HUES6 (cell line): ENCODE measurements around the gene PLEK2.

ENCODE experiments used
- H3K27ac ChIP-seq: 2 replicates; pipeline ENCODE4 v1.7.0; 2013; ENCODE audit warnings: low read depth, mild to moderate bottlenecking, low read length, inconsistent platforms
- H3K27me3 ChIP-seq: 2 replicates; pipeline ENCODE4 v1.6.1; 2013; ENCODE audit warnings: low read length; ENCODE audit not compliant: control insufficient read depth, insufficient read depth
- H3K36me3 ChIP-seq: 2 replicates; pipeline ENCODE4 v1.6.1; 2013; ENCODE audit warnings: low read length; ENCODE audit not compliant: control insufficient read depth, insufficient read depth
- H3K4me1 ChIP-seq: 2 replicates; pipeline ENCODE4 v1.6.1; 2013; ENCODE audit warnings: low read length; ENCODE audit not compliant: control insufficient read depth, insufficient read depth
- H3K4me3 ChIP-seq: 2 replicates; pipeline ENCODE4 v1.5.1; 2013; ENCODE audit warnings: low read depth, low read length
- H3K9ac ChIP-seq: one replicate; pipeline ENCODE4 v1.6.1; 2013; ENCODE audit warnings: mild to moderate bottlenecking, low read length
- H3K9me3 ChIP-seq: 2 replicates; pipeline ENCODE4 v1.6.1; 2013; ENCODE audit warnings: low read depth, low read length; ENCODE audit not compliant: control insufficient read depth, insufficient read depth

PLEK2 gene

DNA sequence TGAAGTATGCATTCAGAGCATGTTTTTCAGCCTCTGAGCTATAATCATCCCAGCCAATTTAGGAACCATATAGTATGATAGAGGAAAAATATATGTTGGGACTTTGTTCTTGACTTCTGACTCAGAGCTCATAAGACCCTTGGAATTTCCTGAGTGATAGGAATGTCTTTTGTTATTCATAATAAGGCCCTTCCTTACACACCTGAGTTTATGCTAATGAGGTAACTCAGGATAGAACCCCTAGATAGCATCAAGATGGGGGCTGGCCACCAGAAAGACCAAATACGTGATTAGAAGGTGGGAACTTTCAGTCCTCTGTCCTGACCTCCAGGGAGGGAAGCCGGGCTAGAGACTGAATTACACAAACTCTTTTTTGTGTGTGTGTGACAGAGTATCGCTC lies 32.4 kb upstream of the PLEK2 start:
- no peaks in the 10 kb centered on the region for H3K27me3 ChIP-seq

DNA sequence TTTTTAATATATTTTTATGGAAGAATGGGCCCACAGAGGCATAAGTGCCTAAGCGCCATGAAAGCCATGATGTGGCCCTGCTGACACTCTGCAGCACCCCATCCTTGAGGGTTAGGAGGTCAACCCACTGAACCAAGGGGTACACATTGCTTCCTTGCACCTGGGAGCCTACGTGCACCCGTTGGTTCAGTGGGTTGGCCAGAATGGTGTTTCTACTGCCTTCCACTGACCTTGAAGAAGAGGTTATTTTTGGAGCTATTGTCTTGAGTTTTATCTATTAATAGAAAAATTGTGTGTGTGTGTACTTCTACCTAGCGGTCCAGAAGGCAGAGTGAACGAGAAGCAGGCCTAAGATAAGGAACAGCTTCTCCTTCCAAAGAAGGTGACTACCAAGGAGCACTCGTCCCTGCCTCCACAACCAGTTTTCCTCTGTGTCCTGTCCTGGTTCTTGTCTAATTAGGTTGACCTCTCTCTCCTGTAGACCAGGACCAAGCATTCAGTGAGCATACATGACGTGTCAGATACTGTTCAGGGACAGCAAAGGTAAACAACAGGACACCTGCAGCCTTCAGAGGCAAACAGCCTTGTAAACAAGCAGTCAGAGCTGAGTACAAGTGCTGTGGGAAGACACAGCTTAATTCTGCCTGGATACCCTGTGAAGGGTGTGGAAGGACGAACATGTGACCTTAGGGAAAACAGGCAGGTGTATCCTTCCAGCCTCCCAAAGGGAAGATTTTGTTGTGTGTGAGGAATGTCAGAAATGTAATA lies 30.4 kb upstream of the PLEK2 start:
- peaks cover 34% of the 10 kb centered on the region for H3K4me1 ChIP-seq
- H3K27ac ChIP-seq = no peak overlapping the region
- no peak overlapping the region for H3K4me3 ChIP-seq
- H3K36me3 ChIP-seq = no peaks in the 10 kb centered on the region
- H3K9me3 ChIP-seq = no peaks in the 10 kb centered on the region
- H3K27me3 ChIP-seq = no peaks in the 10 kb centered on the region
- no peak overlapping the region for H3K9ac ChIP-seq

More for the DNA sequence above, 32.4 kb upstream of the PLEK2 start:
- Histone ChIP-seq H3K9me3 (peaks cover 7% of the 10 kb centered on the region), H3K4me3 (no peak overlapping the region), H3K9ac (peak overlapping the region; percentile 20), H3K4me1 (peaks cover 38% of the 10 kb centered on the region), H3K27ac (peak overlapping the region; percentile 73), H3K36me3 (no peaks in the 10 kb centered on the region)

DNA sequence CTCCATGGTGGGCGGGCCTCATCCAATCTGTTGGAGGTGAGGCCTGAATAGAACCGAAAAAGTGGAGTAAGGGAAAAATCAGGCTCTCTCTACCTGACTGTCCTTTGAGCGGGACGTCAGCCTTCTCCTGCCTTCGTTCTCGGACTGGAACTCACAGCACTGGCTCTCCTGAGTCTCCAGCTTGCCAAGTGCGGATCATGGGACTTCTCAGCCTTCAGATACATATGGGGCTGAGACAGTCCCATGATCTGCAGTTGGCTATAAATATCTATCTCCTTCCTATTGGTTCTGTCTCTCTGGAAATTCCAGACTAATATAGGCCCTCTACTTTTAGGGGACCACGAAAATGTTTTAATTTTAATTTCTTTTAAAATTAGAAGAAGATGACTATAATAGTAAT lies 29.7 kb upstream of the PLEK2 start:
- no peak overlapping the region for H3K4me3 ChIP-seq
- H3K9me3 ChIP-seq = no peaks in the 10 kb centered on the region
- H3K9ac ChIP-seq = no peak overlapping the region
- H3K36me3 ChIP-seq = no peaks in the 10 kb centered on the region
- no peaks in the 10 kb centered on the region for H3K27me3 ChIP-seq
- H3K27ac ChIP-seq = no peak overlapping the region
- peaks cover 34% of the 10 kb centered on the region for H3K4me1 ChIP-seq

DNA sequence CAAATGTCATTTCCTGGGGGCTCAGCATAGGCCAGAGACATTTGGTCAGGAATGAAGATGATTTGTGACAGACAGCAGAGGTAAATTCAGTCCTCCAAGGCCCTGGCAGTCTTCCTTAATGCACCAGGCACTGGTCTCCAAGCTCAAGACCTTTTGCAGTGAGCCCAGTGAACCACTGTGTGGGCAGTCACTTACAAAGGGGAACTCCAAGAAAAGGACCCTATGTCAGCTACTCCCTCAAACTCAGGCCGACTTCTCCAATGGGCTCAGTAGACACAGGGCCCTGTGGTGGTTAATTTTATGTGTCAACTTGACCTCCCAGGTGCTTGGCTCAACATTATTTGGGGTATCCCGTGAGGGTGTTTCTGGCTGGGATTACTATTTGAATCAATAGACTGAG lies 29.3 kb upstream of the PLEK2 start:
- Histone ChIP-seq H3K4me1 (peaks cover 29% of the 10 kb centered on the region), H3K36me3 (no peaks in the 10 kb centered on the region), H3K4me3 (no peak overlapping the region), H3K9me3 (no peaks in the 10 kb centered on the region), H3K9ac (no peak overlapping the region), H3K27ac (no peak overlapping the region), H3K27me3 (no peaks in the 10 kb centered on the region)

DNA sequence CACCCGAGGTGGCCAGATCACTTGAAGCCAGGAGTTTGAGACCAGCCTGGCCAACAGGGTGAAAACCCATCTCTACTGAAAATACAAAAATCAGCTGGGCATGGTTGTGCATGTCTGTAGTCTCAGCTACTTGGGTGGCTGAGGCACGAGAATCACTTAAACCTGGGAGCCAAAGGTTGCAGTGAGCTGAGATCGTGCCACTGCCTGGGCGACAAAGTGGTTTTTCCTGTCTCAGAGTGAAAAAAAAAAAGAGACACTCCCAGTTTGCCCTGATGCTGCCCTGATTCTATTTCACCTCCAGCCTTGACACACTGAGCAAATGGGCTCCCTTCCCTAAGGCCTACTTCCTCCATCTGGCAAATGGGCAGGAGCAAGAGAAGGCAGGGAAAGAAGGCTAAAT lies 28.5 kb upstream of the PLEK2 start:
- no peaks in the 10 kb centered on the region for H3K36me3 ChIP-seq
- H3K27ac ChIP-seq = no peak overlapping the region
- H3K4me3 ChIP-seq = no peak overlapping the region

DNA sequence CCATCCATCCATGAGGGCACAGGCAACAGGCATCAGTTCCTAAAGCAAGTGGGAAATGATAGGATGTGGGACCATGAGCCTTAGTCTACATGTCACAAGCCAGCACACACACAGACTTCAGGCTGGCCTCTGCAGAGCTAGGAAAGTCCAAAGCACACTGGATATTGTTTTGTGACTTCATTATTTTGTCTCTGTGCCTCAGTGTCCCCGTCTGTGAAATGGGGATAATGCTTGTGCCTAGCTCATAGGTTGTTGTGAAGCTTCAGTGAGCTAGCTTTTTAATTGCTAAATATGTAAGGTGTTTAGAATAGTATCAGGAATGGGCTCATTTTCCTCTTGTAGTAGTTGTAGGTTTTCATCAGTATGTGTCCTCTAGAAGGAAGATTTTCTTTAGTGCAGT lies 27.0 kb upstream of the PLEK2 start:
- no peak overlapping the region for H3K9ac ChIP-seq
- no peaks in the 10 kb centered on the region for H3K9me3 ChIP-seq
- H3K4me3 ChIP-seq = no peak overlapping the region
- H3K27ac ChIP-seq = no peak overlapping the region
- H3K36me3 ChIP-seq = no peaks in the 10 kb centered on the region
- no peaks in the 10 kb centered on the region for H3K27me3 ChIP-seq
- peaks cover 12% of the 10 kb centered on the region for H3K4me1 ChIP-seq

More for the DNA sequence above, 28.5 kb upstream of the PLEK2 start:
- Histone ChIP-seq H3K9ac (no peak overlapping the region), H3K4me1 (peaks cover 25% of the 10 kb centered on the region), H3K9me3 (no peaks in the 10 kb centered on the region), H3K27me3 (no peaks in the 10 kb centered on the region)

DNA sequence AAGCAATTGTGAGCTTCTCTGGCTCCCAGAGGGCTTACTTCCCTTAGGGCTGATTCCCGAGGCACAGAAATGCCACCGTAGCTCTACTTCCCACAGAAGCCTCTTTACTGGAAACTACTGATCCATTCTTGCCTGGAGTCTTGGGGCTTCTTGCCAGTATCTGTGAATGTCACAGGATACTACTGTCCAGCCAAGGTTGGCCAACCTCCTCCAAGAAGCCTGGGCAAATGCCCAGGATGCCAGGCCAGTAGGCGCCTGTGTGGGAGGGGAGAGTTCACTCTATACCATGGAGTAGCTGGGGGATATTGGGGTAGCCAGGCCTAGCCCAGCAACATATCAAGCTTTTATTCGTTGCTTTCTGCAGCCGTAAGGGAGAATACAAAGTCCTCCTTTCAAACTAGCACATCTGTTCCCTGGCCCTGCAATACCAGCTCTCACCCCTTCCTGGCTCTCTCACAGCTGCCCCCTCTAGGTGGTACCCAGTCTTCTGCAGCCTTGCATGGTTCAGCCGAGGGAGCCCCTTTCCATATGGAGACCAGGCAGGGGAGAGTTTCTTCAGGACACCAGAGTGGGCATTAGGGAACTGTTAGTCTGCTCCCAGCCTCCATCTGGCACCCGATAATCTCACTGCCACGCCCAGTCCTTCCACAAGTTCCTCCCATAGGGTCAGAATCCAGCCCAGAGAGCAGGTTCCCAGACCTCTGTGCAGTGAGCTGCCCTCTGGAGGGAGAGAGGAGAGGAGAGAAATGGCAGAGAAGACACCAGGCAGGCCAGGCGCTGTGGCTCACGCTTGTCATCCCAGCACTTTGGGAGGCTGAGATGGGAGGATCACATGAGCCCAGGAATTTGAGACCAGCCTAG lies 24.3 kb upstream of the PLEK2 start:
- no peaks in the 10 kb centered on the region for H3K27me3 ChIP-seq
- no peaks in the 10 kb centered on the region for H3K9me3 ChIP-seq
- H3K36me3 ChIP-seq = no peaks in the 10 kb centered on the region
- no peak overlapping the region for H3K27ac ChIP-seq
- H3K4me3 ChIP-seq = no peak overlapping the region
- H3K9ac ChIP-seq = no peak overlapping the region
- peaks cover 11% of the 10 kb centered on the region; the same call in 1 of the 2 replicates for H3K4me1 ChIP-seq

DNA sequence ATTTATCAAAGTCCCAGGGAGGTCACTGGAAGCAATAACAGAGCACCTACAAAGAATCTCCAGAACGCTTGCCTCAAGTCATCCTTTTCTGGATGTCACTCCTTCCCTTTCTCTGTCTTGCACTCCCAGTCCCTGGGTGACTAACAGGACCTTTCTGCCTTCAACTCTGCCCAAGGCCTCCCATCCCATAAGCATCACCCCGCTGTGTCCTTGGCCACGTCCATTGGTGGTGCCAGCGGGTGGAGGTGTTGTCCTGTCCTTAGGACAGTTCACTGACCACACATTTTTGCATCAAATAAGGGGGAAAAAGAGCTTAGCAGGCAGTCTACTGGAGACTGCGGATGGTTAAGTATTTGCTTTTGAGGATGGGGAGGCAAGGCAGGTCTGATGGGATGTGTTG lies 23.6 kb upstream of the PLEK2 start:
- H3K4me1 ChIP-seq = peaks cover 9% of the 10 kb centered on the region; the same call in 1 of the 2 replicates
- no peak overlapping the region for H3K27ac ChIP-seq
- no peaks in the 10 kb centered on the region for H3K27me3 ChIP-seq
- H3K36me3 ChIP-seq = no peaks in the 10 kb centered on the region
- H3K4me3 ChIP-seq = no peak overlapping the region
- no peak overlapping the region for H3K9ac ChIP-seq
- H3K9me3 ChIP-seq = no peaks in the 10 kb centered on the region

DNA sequence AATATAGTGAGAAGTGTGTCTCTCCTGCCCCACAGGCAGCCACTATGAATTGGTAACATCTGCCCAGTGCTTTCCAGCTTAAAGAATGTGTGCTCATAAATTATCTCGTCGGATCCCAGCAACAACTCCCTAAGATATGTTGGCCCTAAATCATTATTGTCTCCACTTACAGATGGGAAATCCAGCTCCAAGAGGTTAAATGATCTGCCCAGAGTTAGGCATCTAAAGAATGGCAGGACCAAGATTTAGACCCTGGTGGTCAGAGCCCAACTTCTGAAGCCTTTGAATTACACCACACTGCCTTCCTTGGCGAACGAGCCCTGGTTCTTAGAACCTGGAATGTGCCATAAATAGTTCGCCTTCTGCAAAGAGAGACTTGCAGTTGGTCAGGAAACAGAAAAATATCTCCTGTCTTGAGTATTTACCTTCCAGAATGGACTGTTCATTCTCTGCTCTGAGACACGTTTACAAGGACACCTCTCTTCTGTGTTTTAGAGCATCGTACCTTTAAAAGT lies 20.1 kb upstream of the PLEK2 start:
- no peaks in the 10 kb centered on the region for H3K9me3 ChIP-seq

DNA sequence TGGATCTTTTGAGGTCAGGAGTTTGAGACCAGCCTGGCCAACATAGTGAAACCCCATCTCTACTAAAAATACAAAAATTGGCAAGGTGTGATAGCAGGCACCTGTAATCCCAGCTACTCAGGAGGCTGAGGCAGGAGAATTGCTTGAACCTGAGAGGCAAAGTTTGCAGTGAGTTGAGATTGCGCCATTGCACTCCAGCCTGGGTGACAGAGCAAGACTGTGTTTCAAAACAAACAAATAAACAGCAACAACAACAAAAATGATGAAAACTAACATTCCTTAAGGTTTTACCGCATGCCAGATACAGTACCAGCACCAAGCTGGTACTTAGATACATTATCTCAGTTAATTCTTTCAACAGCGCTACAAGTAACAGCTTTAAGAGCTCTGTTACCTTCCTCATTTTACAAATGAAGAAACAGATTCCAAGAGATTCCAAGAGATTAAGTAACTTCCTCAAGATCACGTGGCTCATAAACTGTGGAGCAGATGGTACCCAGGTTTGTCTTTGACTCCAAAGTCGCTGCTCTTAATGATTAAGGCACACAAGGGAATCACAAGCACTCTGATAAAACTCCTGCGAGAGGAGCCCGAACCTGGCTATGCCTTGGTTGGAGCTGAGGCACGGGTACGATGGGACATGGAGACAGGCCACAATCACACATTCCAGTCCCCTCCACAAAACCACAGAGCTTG lies 17.7 kb upstream of the PLEK2 start:
- Histone ChIP-seq H3K4me1 (peaks cover 23% of the 10 kb centered on the region; the same call in 1 of the 2 replicates), H3K27ac (no peak overlapping the region), H3K36me3 (no peaks in the 10 kb centered on the region), H3K27me3 (no peaks in the 10 kb centered on the region), H3K9me3 (no peaks in the 10 kb centered on the region), H3K9ac (no peak overlapping the region), H3K4me3 (no peak overlapping the region)

More for the DNA sequence above, 20.1 kb upstream of the PLEK2 start:
- no peaks in the 10 kb centered on the region for H3K27me3 ChIP-seq
- H3K36me3 ChIP-seq = no peaks in the 10 kb centered on the region
- no peak overlapping the region for H3K4me3 ChIP-seq
- H3K27ac ChIP-seq = no peak overlapping the region
- H3K9ac ChIP-seq = no peak overlapping the region
- H3K4me1 ChIP-seq = peaks cover 20% of the 10 kb centered on the region; the same call in 1 of the 2 replicates
